Measurements from ENCODE around the gene EIF5A. TPM values are rescaled to one million over a fixed set of nuclear protein-coding genes. Genes with fewer than 3 reads are reported as not detected.

The EIF5A gene
- total and polyA plus RNA-seq, 2 donors (not counting 3 experiments of a cell fraction or from before 2014, with no cell fraction given): 650 to 859 TPM

GRCh38 chr17:7354262-7354843, 46.9 kb downstream of the EIF5A start:
- Histone ChIP-seq H2AFZ (ENCODE audit: low read depth, low read length) (no peak overlapping the region), H3K36me3 (ENCODE audit: control insufficient read depth in 2 of 2, extremely low read depth in 1 of 2, insufficient read depth in 2 of 2, low read length in 2 of 2) (no peaks in the 10 kb centered on the region), H3K79me2 (ENCODE audit: control insufficient read depth, insufficient read depth, low read length) (no peaks in the 10 kb centered on the region), H3K9me3 (replicated peaks; ENCODE audit: control insufficient read depth, insufficient read depth, low read length) (no peaks in the 10 kb centered on the region), H4K20me1 (replicated peaks; ENCODE audit: control insufficient read depth, extremely low read depth, insufficient read depth, low read length) (no peaks in the 10 kb centered on the region), H3K4me1 (ENCODE audit: control insufficient read depth, extremely low read depth, insufficient read depth, low read length) (peaks cover 17% of the 10 kb centered on the region), H3K9me1 (replicated peaks; ENCODE audit: control insufficient read depth, extremely low read depth, insufficient read depth, low read length) (no peaks in the 10 kb centered on the region), H3K9ac (replicated peaks; ENCODE audit: extremely low read depth, insufficient read depth, low read length) (no peak overlapping the region), H3K27ac (ENCODE audit: insufficient read depth, low read depth, low read length) (no peak overlapping the region), H3K27me3 (ENCODE audit: control insufficient read depth in 2 of 2, insufficient read depth in 2 of 2, low read length in 2 of 2) (no peaks in the 10 kb centered on the region), H3K4me2 (ENCODE audit: insufficient read depth, low read length) (no peak overlapping the region), H3K4me3 (replicated peaks in 1 of 3; ENCODE audit: insufficient read depth in 1 of 3, low read depth in 1 of 3, low read length in 3 of 3) (no peak overlapping the region)
- POLR2A ChIA-PET: no interaction called here
- FAIRE-seq: no peak
- CTCF ChIA-PET: interaction anchor here (1.6 to 4.0 kb wide), 7 partner anchors 8 to 235 kb away, joined by 3 to 70 read pairs (median 8); partner anchors contain the start of genes NEURL4, SOX15 and TMEM102
- BruUV-seq (replicated peaks): no TSS peak
- TF ChIP-seq POLR2A (IDR thresholded peaks at IDR 0.05; ENCODE audit: low read depth, low read length): no peak
- TF ChIP-seq FOS (IDR thresholded peaks at IDR 0.05; ENCODE audit: borderline replicate concordance, insufficient read depth, low read length): no peak
- TF ChIP-seq, protein P1, sequence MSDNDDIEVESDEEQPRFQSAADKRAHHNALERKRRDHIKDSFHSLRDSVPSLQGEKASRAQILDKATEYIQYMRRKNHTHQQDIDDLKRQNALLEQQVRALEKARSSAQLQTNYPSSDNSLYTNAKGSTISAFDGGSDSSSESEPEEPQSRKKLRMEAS (IDR thresholded peaks at IDR 0.05; ENCODE audit: insufficient read depth, insufficient read length): no peak
- TF ChIP-seq JUN (IDR thresholded peaks at IDR 0.05; ENCODE audit: borderline replicate concordance, insufficient read depth, insufficient read length, low read depth): no peak
- no peak for TF ChIP-seq GATA2 (IDR thresholded peaks at IDR 0.05; ENCODE audit: insufficient read depth, insufficient read length, low read depth, low read length)
- no peak for TF ChIP-seq CTCF (IDR thresholded peaks at IDR 0.05; ENCODE audit: extremely low read depth in 1 of 2, insufficient read depth in 1 of 2, low read depth in 1 of 2, low read length in 2 of 2)
- no peak for TF ChIP-seq EZH2 (IDR thresholded peaks at IDR 0.05; ENCODE audit: borderline replicate concordance, low read depth, low read length, severe bottlenecking)
- intact Hi-C loops (cut with micrococcal nuclease): loop anchor here (5.0 kb wide), 1 partner anchor 333 kb away; the partner anchor contains the start of genes TP53 and WRAP53
- dilution Hi-C loops (cut with MboI; ENCODE audit: extremely low pct_ligation_motif_present, low sequenced_read_pairs): no loop called here
- no peak for DNase-seq (ENCODE audit: low read depth, low spot score)

All from endothelial cell of umbilical vein (primary cell).